Measurements from ENCODE around the gene CCPG1.

The CCPG1 gene

DNA sequence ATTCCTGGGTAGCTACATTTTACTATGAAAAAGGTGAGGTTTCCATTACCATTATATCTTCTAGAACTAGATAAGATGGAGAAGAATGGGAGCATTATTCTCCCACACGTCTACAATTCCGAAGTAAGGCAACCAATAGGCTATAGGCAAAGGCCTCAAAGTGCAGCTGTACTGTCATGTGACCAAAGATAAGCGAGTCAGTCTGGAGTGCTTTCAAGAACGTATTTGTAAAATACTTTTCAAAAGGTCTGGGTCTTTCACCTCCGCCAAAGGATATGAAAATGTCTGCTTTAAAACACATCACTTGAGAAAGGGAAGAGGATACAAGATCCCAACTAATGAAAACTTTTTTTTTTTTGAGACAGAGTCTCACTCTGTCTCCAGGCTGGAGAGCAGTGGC lies 9.9 kb downstream of the CCPG1 start:
- TF ChIP-seq POLR2AphosphoS5 (IDR thresholded peaks at IDR 0.05; ENCODE audit: low read depth, low read length) (no peak), FOXP2 (optimal IDR thresholded peaks at IDR 0.05; ENCODE audit: borderline replicate concordance, extremely low read depth, extremely low read length, insufficient read depth) (no peak), TAF1 (IDR thresholded peaks at IDR 0.05; ENCODE audit: borderline replicate concordance, insufficient read depth, low read length) (no peak), SIN3A (IDR thresholded peaks at IDR 0.05; ENCODE audit: borderline replicate concordance, insufficient read depth, low read length) (no peak)
- TF ChIP-seq, protein P1, sequence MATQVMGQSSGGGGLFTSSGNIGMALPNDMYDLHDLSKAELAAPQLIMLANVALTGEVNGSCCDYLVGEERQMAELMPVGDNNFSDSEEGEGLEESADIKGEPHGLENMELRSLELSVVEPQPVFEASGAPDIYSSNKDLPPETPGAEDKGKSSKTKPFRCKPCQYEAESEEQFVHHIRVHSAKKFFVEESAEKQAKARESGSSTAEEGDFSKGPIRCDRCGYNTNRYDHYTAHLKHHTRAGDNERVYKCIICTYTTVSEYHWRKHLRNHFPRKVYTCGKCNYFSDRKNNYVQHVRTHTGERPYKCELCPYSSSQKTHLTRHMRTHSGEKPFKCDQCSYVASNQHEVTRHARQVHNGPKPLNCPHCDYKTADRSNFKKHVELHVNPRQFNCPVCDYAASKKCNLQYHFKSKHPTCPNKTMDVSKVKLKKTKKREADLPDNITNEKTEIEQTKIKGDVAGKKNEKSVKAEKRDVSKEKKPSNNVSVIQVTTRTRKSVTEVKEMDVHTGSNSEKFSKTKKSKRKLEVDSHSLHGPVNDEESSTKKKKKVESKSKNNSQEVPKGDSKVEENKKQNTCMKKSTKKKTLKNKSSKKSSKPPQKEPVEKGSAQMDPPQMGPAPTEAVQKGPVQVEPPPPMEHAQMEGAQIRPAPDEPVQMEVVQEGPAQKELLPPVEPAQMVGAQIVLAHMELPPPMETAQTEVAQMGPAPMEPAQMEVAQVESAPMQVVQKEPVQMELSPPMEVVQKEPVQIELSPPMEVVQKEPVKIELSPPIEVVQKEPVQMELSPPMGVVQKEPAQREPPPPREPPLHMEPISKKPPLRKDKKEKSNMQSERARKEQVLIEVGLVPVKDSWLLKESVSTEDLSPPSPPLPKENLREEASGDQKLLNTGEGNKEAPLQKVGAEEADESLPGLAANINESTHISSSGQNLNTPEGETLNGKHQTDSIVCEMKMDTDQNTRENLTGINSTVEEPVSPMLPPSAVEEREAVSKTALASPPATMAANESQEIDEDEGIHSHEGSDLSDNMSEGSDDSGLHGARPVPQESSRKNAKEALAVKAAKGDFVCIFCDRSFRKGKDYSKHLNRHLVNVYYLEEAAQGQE (IDR thresholded peaks at IDR 0.05; ENCODE audit: insufficient read depth in 1 of 2, low read depth in 2 of 2, low read length in 2 of 2), result no peak

DNA sequence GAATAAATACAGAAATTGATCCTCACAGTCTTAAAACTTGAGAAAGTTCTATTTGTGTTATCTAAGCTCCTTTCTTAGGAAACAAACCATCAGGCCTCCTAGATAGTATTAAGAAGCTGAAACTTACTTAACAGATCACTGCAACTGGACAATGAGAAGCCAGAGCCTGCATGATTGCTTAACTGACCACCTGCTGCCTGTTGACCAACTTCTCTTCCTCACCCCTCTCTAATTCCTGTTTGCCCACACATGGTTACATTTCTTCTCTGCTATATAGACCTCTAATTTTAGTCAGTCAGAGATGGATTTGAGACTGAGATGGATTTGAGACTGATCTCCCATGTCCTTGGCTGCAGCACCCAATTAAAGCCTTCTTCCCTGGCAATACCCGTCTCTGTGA lies 13.5 kb downstream of the CCPG1 start:
- TF ChIP-seq FOXP2 (optimal IDR thresholded peaks at IDR 0.05; ENCODE audit: borderline replicate concordance, extremely low read depth, extremely low read length, insufficient read depth), result no peak
- no peak for TF ChIP-seq SIN3A (IDR thresholded peaks at IDR 0.05; ENCODE audit: borderline replicate concordance, insufficient read depth, low read length)
- TF ChIP-seq, protein P1 (IDR thresholded peaks at IDR 0.05; ENCODE audit: insufficient read depth in 1 of 2, low read depth in 2 of 2, low read length in 2 of 2), result no peak
- TF ChIP-seq TAF1 (IDR thresholded peaks at IDR 0.05; ENCODE audit: borderline replicate concordance, insufficient read depth, low read length), result no peak
- TF ChIP-seq POLR2AphosphoS5 (IDR thresholded peaks at IDR 0.05; ENCODE audit: low read depth, low read length), result no peak

DNA sequence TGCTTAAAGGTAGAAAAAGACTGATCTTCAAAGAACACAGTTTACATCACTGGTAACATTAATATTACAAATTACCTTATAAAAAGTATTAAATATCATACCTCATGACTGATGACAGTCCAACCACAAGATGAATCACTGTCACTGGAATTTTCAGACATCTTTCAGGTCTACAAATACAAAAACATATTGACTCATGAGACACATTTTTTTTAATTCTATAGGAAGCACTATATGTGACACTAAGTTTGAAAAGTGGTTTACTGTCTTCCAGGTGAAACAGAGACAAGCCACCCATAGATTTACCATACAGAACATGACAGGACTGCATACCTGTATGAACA lies 18.9 kb downstream of the CCPG1 start:
- TF ChIP-seq TAF1 (IDR thresholded peaks at IDR 0.05; ENCODE audit: borderline replicate concordance, insufficient read depth, low read length) (no peak), POLR2AphosphoS5 (IDR thresholded peaks at IDR 0.05; ENCODE audit: low read depth, low read length) (no peak), FOXP2 (optimal IDR thresholded peaks at IDR 0.05; ENCODE audit: borderline replicate concordance, extremely low read depth, extremely low read length, insufficient read depth) (no peak), SIN3A (IDR thresholded peaks at IDR 0.05; ENCODE audit: borderline replicate concordance, insufficient read depth, low read length) (no peak)
- TF ChIP-seq, protein P1 (IDR thresholded peaks at IDR 0.05; ENCODE audit: insufficient read depth in 1 of 2, low read depth in 2 of 2, low read length in 2 of 2), result no peak

DNA sequence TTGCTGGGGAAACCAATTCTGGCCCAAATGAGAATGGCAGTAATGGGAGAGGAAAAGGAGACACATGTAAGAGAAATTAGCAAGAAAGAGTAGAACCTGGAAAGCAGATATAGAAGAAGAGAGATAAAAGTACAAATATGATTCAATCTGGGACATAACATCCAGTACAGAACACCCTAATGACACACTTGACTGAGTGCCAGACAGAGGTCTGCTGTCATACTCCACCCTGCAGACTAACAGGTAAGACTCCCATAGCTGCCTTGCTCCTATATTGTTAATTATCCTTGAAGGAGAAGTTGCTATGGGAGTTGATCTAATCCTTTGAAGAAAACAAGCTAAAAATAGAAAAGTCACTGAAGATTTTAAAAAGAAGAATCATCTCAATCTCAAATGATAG lies 21.1 kb downstream of the CCPG1 start:
- TF ChIP-seq TAF1 (IDR thresholded peaks at IDR 0.05; ENCODE audit: borderline replicate concordance, insufficient read depth, low read length) (no peak), SIN3A (IDR thresholded peaks at IDR 0.05; ENCODE audit: borderline replicate concordance, insufficient read depth, low read length) (no peak)
- TF ChIP-seq, protein P1 (IDR thresholded peaks at IDR 0.05; ENCODE audit: insufficient read depth in 1 of 2, low read depth in 2 of 2, low read length in 2 of 2), result no peak

DNA sequence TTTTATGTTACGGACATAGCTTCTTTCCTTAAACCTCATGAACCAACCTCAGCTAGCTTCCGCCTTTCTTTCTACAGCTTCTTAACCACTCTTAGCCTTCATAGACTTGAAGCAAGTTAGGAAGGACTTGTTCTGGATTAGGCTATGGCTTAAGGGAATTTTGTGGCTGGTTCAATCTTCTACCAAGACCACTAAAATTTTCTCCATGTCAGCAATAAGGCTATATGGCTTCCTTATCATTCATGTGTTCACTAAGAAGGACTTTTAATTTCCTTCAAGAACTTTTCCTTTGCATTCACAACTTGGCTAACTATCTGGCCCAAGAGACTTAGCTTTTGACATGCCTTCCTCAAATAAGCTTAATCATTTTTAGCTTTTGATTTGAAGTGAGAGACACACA lies 24.5 kb downstream of the CCPG1 start:
- TF ChIP-seq, protein P1 (IDR thresholded peaks at IDR 0.05; ENCODE audit: insufficient read depth in 1 of 2, low read depth in 2 of 2, low read length in 2 of 2), result no peak
- TF ChIP-seq FOXP2 (optimal IDR thresholded peaks at IDR 0.05; ENCODE audit: borderline replicate concordance, extremely low read depth, extremely low read length, insufficient read depth), result no peak
- no peak for TF ChIP-seq TAF1 (IDR thresholded peaks at IDR 0.05; ENCODE audit: borderline replicate concordance, insufficient read depth, low read length)
- no peak for TF ChIP-seq POLR2AphosphoS5 (IDR thresholded peaks at IDR 0.05; ENCODE audit: low read depth, low read length)
- no peak for TF ChIP-seq SIN3A (IDR thresholded peaks at IDR 0.05; ENCODE audit: borderline replicate concordance, insufficient read depth, low read length)
